Effector memory CD4-positive, alpha-beta T cell (primary cell): ENCODE data around the gene SLC7A8.
"Not testable (repeated sequence)": the region's sequence is repeated elsewhere in the genome, so short reads cannot be mapped to it uniquely, and the experiment has no call there.

Source experiments
- DNase-seq, 3 donors: peaks; one replicate each; pipeline ENCODE4 v3.0.0-alpha.2; 2020
- H3K27ac ChIP-seq: 2 replicates; pipeline ENCODE4 v1.7.0; 2013; ENCODE audit warnings: mild to moderate bottlenecking, low read length, moderate library complexity; ENCODE audit not compliant: insufficient read depth, poor library complexity, severe bottlenecking
- H3K27me3 ChIP-seq: replicated peaks from 2 replicates; pipeline ENCODE4 v1.7.0; 2013; ENCODE audit warnings: mild to moderate bottlenecking, low read length; ENCODE audit not compliant: insufficient read depth, control insufficient read depth, poor library complexity, severe bottlenecking
- H3K36me3 ChIP-seq: 2 replicates; pipeline ENCODE4 v1.7.0; 2013; ENCODE audit warnings: mild to moderate bottlenecking, low read length, moderate library complexity; ENCODE audit not compliant: control insufficient read depth, insufficient read depth
- H3K4me1 ChIP-seq: 2 replicates; pipeline ENCODE4 v1.7.0; 2013; ENCODE audit warnings: low read length, mild to moderate bottlenecking; ENCODE audit not compliant: control insufficient read depth, insufficient read depth, poor library complexity, severe bottlenecking
- H3K4me3 ChIP-seq: 2 replicates; pipeline ENCODE4 v1.7.0; 2013; ENCODE audit warnings: low read length, low read depth, mild to moderate bottlenecking; ENCODE audit not compliant: insufficient read depth, poor library complexity, severe bottlenecking
- H3K9me3 ChIP-seq: 2 replicates; pipeline ENCODE4 v1.7.0; 2013; ENCODE audit warnings: mild to moderate bottlenecking, low read length, moderate library complexity; ENCODE audit not compliant: control insufficient read depth
- total RNA-seq, 3 donors: gene quantifications; one replicate each; lab custom pipeline; 2026; lab: John Stamatoyannopoulos, UW

The SLC7A8 gene
- total RNA-seq, result 0.44 to 2.5 (median 1.0) reads per million in 3 donors

GRCh38 chr14:23183479-23183878 is at the start of gene SLC7A8:
Gene SLC7A8 (minus strand): TSS chr14:23183660. CDS start chr14:23182914, 746 bp downstream.
- peaks cover 6% of the 10 kb centered on the region for H3K4me1 ChIP-seq
- H3K9me3 ChIP-seq, result no peaks in the 10 kb centered on the region
- peak within 1 kb of the TSS; percentile 66 for H3K4me3 ChIP-seq
- no peak for DNase-seq
- H3K36me3 ChIP-seq, result no peaks in the 10 kb centered on the region
- peaks cover 5% of the 10 kb centered on the region for H3K27me3 ChIP-seq
- H3K27ac ChIP-seq, result no peak within 1 kb of the TSS

GRCh38 chr14:23232241-23232808 is 48.9 kb upstream of the SLC7A8 start:
- not testable (repeated sequence) for H3K27ac ChIP-seq, H3K4me1 ChIP-seq, H3K27me3 ChIP-seq, DNase-seq, H3K36me3 ChIP-seq, H3K9me3 ChIP-seq, H3K4me3 ChIP-seq

- H3K9me3 ChIP-seq, result no peaks in the 10 kb centered on the region
- no peaks in the 10 kb centered on the region for H3K36me3 ChIP-seq
- H3K27ac ChIP-seq, result no peak overlapping the region
- no peak overlapping the region for H3K4me3 ChIP-seq
- no peaks in the 10 kb centered on the region for H3K27me3 ChIP-seq
- no peak for DNase-seq
- no peaks in the 10 kb centered on the region for H3K4me1 ChIP-seq
Observed at GRCh38 chr14:23228812-23229211, 45.4 kb upstream of the SLC7A8 start.

- H3K27me3 ChIP-seq, result no peaks in the 10 kb centered on the region
- no peaks in the 10 kb centered on the region for H3K36me3 ChIP-seq
- H3K9me3 ChIP-seq, result no peaks in the 10 kb centered on the region
- H3K27ac ChIP-seq, result no peak overlapping the region
- DNase-seq, result no peak
- no peaks in the 10 kb centered on the region for H3K4me1 ChIP-seq
- no peak overlapping the region for H3K4me3 ChIP-seq
Observed at GRCh38 chr14:23227566-23227965, 44.1 kb upstream of the SLC7A8 start.

GRCh38 chr14:23224958-23225357 is 41.5 kb upstream of the SLC7A8 start:
- not testable (repeated sequence) for H3K27me3 ChIP-seq, H3K4me1 ChIP-seq, H3K27ac ChIP-seq, DNase-seq, H3K9me3 ChIP-seq, H3K4me3 ChIP-seq, H3K36me3 ChIP-seq

GRCh38 chr14:23219075-23219474 is 35.6 kb upstream of the SLC7A8 start:
- DNase-seq, result no peak
- H3K4me3 ChIP-seq, result no peak overlapping the region
- H3K27ac ChIP-seq, result no peak overlapping the region
- H3K4me1 ChIP-seq, result no peaks in the 10 kb centered on the region
- no peaks in the 10 kb centered on the region for H3K27me3 ChIP-seq
- no peaks in the 10 kb centered on the region for H3K36me3 ChIP-seq
- no peaks in the 10 kb centered on the region for H3K9me3 ChIP-seq

GRCh38 chr14:23217032-23218020 is 33.9 kb upstream of the SLC7A8 start:
- DNase-seq, result no peak
- no peaks in the 10 kb centered on the region for H3K4me1 ChIP-seq
- H3K4me3 ChIP-seq, result no peak overlapping the region
- H3K9me3 ChIP-seq, result no peaks in the 10 kb centered on the region
- H3K36me3 ChIP-seq, result no peaks in the 10 kb centered on the region
- H3K27ac ChIP-seq, result no peak overlapping the region
- no peaks in the 10 kb centered on the region for H3K27me3 ChIP-seq

- no peak overlapping the region for H3K4me3 ChIP-seq
- H3K36me3 ChIP-seq, result no peaks in the 10 kb centered on the region
- H3K27me3 ChIP-seq, result no peaks in the 10 kb centered on the region
- no peaks in the 10 kb centered on the region for H3K9me3 ChIP-seq
- H3K27ac ChIP-seq, result no peak overlapping the region
- no peak for DNase-seq
- no peaks in the 10 kb centered on the region for H3K4me1 ChIP-seq
Observed at GRCh38 chr14:23215421-23215820, 32.0 kb upstream of the SLC7A8 start.

GRCh38 chr14:23209651-23210423 is 26.4 kb upstream of the SLC7A8 start:
- no peaks in the 10 kb centered on the region for H3K36me3 ChIP-seq
- no peak overlapping the region for H3K27ac ChIP-seq
- no peak for DNase-seq
- H3K4me1 ChIP-seq, result no peaks in the 10 kb centered on the region
- no peak overlapping the region for H3K4me3 ChIP-seq
- no peaks in the 10 kb centered on the region for H3K27me3 ChIP-seq
- H3K9me3 ChIP-seq, result no peaks in the 10 kb centered on the region
